Panc1 (cell line): ENCODE results near the gene TACC2. TPM values are rescaled to one million over a fixed set of nuclear protein-coding genes. Genes with fewer than 3 reads are reported as not detected.
A peak's percentile ranks its signal among the peaks of the same experiment; 100 is the strongest.

Experiments used
- ATAC-seq: fragments of 200-7000 bp; cut with Tn5 transposase; 2 replicates; pipeline ENCODE4 v1.9.1; 2020; ENCODE audit warnings: mild to moderate bottlenecking, moderate library complexity
- BruUV-seq: library from RNA; stranded (reverse); fragments of 400-500 nt; replicated peaks from 2 replicates; lab custom pipeline; 2021; lab: Mats Ljungman, UMichigan
- CTCF ChIA-PET: fragments of 300-600 bp; sonication (Branson Sonifier 250); formaldehyde crosslinking; loops from one replicate; lab custom pipeline; 2022; ENCODE audit warnings: antibody characterized with exemption; lab: Charles Lee
- POLR2A ChIA-PET: fragments of 300-600 bp; sonication (Branson Sonifier 250); formaldehyde crosslinking; loops from one replicate; lab custom pipeline; 2022; ENCODE audit warnings: antibody characterized with exemption; lab: Charles Lee
- DNase-seq: peaks from one replicate; pipeline ENCODE4 v3.0.0-alpha.2; 2010; ENCODE audit warnings: low read depth, low spot score
- H3K27ac ChIP-seq: 2 replicates; pipeline ENCODE4 v1.5.1; 2011; ENCODE audit warnings: mild to moderate bottlenecking, low read length, inconsistent platforms
- H3K27me3 ChIP-seq: fragments of 200-500 bp; sonication (Bioruptor generic); 2 replicates; pipeline ENCODE4 v1.6.0; 2014; ENCODE audit warnings: low read length, inconsistent platforms; ENCODE audit not compliant: control insufficient read depth, insufficient read depth
- H3K36me3 ChIP-seq: fragments of 200-500 bp; sonication (Bioruptor generic); 2 replicates; pipeline ENCODE4 v1.5.1; 2014; ENCODE audit warnings: inconsistent platforms, mild to moderate bottlenecking, low read length, moderate library complexity; ENCODE audit not compliant: control insufficient read depth, insufficient read depth
- H3K4me1 ChIP-seq: 2 replicates; pipeline ENCODE4 v1.5.1; 2011; ENCODE audit warnings: inconsistent platforms, mild to moderate bottlenecking, low read length, moderate library complexity; ENCODE audit not compliant: control insufficient read depth, insufficient read depth
- H3K4me3 ChIP-seq, 2 experiments: 2 replicates each; pipeline ENCODE4 v1.5.1; 2011 to 2012; ENCODE audit warnings: low read depth in 2 of 2, low read length in 2 of 2, mild to moderate bottlenecking in 2 of 2, inconsistent platforms in 1 of 2, moderate library complexity in 1 of 2
- H3K9me3 ChIP-seq: fragments of 200-500 bp; sonication (Bioruptor generic); 2 replicates; pipeline ENCODE4 v1.5.1; 2014; ENCODE audit warnings: low read depth, mild to moderate bottlenecking, inconsistent platforms, low read length, moderate library complexity; ENCODE audit not compliant: control insufficient read depth, insufficient read depth
- CTCF ChIP-seq: fragments of 450-650 bp; IDR thresholded peaks from 2 replicates; pipeline ENCODE4 v1.5.1; 2017; ENCODE audit warnings: mild to moderate bottlenecking
- POLR2AphosphoS5 ChIP-seq: IDR thresholded peaks from 2 replicates; pipeline ENCODE4 v1.6.1; 2012; ENCODE audit warnings: mild to moderate bottlenecking, low read depth, low read length, moderate library complexity
- REST ChIP-seq, 2 experiments: IDR thresholded peaks; 2 replicates each; pipeline ENCODE4 v1.6.1; 2011 to 2012; ENCODE audit warnings: low read depth in 2 of 2, control low read depth in 1 of 2, low read length in 1 of 2, mild to moderate bottlenecking in 1 of 2, moderate library complexity in 1 of 2; ENCODE audit not compliant: insufficient read depth in 1 of 2
- SIN3A ChIP-seq: IDR thresholded peaks from 2 replicates; pipeline ENCODE4 v1.6.1; 2012; ENCODE audit warnings: low read depth, mild to moderate bottlenecking, low read length, moderate library complexity, borderline replicate concordance; ENCODE audit not compliant: insufficient read depth
- TCF7L2 ChIP-seq: IDR thresholded peaks from 2 replicates; pipeline ENCODE4 v1.6.1; 2011; ENCODE audit warnings: mild to moderate bottlenecking, low read depth, low read length, inconsistent platforms
- in situ Hi-C: cut with HindIII; loops from 2 replicates; pipeline ENCODE4 v1.10.0; 2016; ENCODE audit warnings: low sequenced_read_pairs, low pct_unique_long_range_greater_than_20kb
- intact Hi-C: fragments of 100-400 bp; cut with micrococcal nuclease; formaldehyde crosslinking; loops from one replicate; pipeline ENCODE4 v1.10.0; 2022; ENCODE audit not compliant: unreplicated experiment
- total RNA-seq: library from RNA; stranded (reverse); gene quantifications from one replicate; pipeline ENCODE4 v1.2.1, GENCODE V29; 2021; ENCODE audit not compliant: unreplicated experiment

The TACC2 gene
- total RNA-seq, 1 experiment from 2014 or later, result 133 TPM

DNA sequence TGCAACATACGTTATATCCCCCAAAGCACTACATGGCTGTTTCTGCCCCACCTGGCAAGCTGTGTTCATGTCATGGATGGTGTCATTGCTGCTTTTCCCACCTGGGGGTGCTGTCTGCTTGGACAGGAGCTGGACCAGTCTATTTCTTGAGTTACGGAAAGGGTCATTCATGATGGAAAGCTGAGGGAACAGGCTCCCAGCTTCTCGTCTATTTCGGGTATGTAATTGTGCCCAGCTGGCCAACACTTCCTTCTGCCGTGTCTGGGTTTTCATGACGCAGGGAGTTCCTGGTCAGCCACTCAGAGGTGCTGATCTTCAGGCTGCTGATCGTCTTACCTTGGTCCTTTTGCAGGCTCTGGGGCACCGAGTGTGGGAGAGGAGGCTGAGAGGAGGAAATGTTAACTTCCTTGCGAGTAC, 290.8 kb downstream of the TACC2 start:
- CTCF ChIA-PET, result interaction anchor here (0.5 to 1.4 kb wide), 6 partner anchors 16 to 286 kb away, joined by 3 to 11 read pairs (median 3); no protein-coding TSS in a partner anchor
- DNase-seq, result no peak

DNA sequence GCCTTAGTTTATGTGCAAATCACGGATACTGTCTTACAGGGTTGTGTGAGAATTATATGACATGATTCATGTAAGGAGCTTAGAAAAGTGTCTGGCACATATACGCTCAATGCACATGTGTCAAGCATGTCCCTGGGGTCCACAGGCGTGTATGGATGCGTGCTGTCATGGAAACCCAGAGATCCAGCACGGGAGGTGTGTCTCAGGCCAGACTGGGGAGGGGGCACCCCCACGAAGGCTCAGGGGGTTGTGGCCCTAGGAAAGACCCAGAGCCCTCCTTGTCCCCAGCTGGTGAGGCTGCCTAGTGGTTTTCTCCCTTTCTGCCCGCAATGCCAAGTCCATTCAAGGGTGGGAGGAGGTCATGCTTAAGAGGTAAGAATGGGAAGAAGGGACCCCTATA, 291.2 kb downstream of the TACC2 start:
- CTCF ChIA-PET, result interaction anchor here (0.5 to 1.4 kb wide), 6 partner anchors 16 to 285 kb away, joined by 3 to 11 read pairs (median 3); no protein-coding TSS in a partner anchor

More for the DNA sequence above, 290.8 kb downstream of the TACC2 start:
- BruUV-seq, result no TSS peak
- POLR2A ChIA-PET, result no interaction called here
- TF ChIP-seq SIN3A, result no peak
- peak; percentile 90 for TF ChIP-seq CTCF
- no peak for TF ChIP-seq REST (IDR thresholded peaks at IDR 0.05; ENCODE audit: insufficient read depth in 1 of 2, low read depth in 2 of 2, low read length in 1 of 2)
- ATAC-seq, result peak; percentile 80
- intact Hi-C loops (loop anchor here (5.0 kb wide), 1 partner anchor 288 kb away; no protein-coding TSS in a partner anchor), in situ Hi-C loops (no loop called here)
- H3K36me3 ChIP-seq, result no peaks in the 10 kb centered on the region
- no peaks in the 10 kb centered on the region for H3K9me3 ChIP-seq
- no peak overlapping the region for H3K27ac ChIP-seq
- H3K27me3 ChIP-seq, result no peaks in the 10 kb centered on the region
- no peak overlapping the region for H3K4me3 ChIP-seq
- H3K4me1 ChIP-seq, result peaks cover 8% of the 10 kb centered on the region

DNA sequence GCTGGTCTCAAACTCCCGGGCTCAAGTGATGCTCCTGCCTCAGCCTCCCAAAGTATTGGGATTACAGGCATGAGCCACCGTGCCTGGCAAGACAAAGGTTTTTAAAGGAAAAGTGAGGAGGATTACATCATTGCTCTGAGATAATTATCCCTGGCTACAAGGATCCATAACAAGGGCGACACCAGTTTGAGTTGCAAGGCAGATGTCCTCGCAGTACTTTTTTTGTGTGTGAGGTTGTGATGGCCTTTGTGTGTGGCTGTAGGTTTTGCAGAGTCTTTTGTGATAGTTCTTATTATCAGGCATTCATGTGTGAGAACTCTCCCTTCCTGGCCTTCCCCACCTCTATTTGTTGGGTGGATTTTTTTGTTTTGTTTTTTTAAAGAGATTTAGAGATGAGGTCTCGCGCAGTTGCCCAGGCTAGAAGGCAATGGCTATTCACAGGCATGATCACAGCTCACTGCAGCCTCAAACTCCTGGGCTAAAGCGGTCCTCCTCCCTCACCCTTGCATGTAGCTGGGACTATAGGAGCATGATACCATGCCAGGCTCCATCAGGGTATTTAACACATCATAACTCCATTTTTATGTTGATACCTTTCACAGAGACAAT, 292.2 kb downstream of the TACC2 start:
- no peak for DNase-seq
- in situ Hi-C loops, result no loop called here

More for the DNA sequence above, 291.2 kb downstream of the TACC2 start:
- Histone ChIP-seq H3K9me3 (no peaks in the 10 kb centered on the region), H3K4me1 (peaks cover 8% of the 10 kb centered on the region), H3K27ac (no peak overlapping the region), H3K4me3 (no peak overlapping the region), H3K27me3 (no peaks in the 10 kb centered on the region), H3K36me3 (no peaks in the 10 kb centered on the region)
- in situ Hi-C loops (no loop called here), intact Hi-C loops (loop anchor here (5.0 kb wide), 1 partner anchor 287 kb away; no protein-coding TSS in a partner anchor)
- DNase-seq (no peak), ATAC-seq (no peak)
- POLR2A ChIA-PET, result no interaction called here
- BruUV-seq, result no TSS peak
- no peak for TF ChIP-seq POLR2AphosphoS5

More for the DNA sequence above, 292.2 kb downstream of the TACC2 start:
- no peaks in the 10 kb centered on the region for H3K27me3 ChIP-seq
- H3K4me3 ChIP-seq, result no peak overlapping the region
- H3K4me1 ChIP-seq, result peaks cover 8% of the 10 kb centered on the region
- no TSS peak for BruUV-seq
- ChIA-PET CTCF (no interaction called here), POLR2A (no interaction called here)
- intact Hi-C loops, result loop anchor here (5.0 kb wide), 1 partner anchor 286 kb away; no protein-coding TSS in a partner anchor
- H3K36me3 ChIP-seq, result no peaks in the 10 kb centered on the region
- ATAC-seq, result no peak
- H3K9me3 ChIP-seq, result no peaks in the 10 kb centered on the region
- no peak overlapping the region for H3K27ac ChIP-seq
- no peak for TF ChIP-seq CTCF
- TF ChIP-seq REST (IDR thresholded peaks at IDR 0.05; ENCODE audit: insufficient read depth in 1 of 2, low read depth in 2 of 2, low read length in 1 of 2), result no peak
- TF ChIP-seq TCF7L2, result no peak
- no peak for TF ChIP-seq POLR2AphosphoS5
- no peak for TF ChIP-seq SIN3A
